HL-60 (cell line): ENCODE measurements around the gene ERAS.

ENCODE experiments used
- GABPA ChIP-seq: IDR thresholded peaks from 2 replicates; pipeline ENCODE4 v1.6.1; 2012; ENCODE audit warnings: low read depth
- POLR2AphosphoS5 ChIP-seq: IDR thresholded peaks from 2 replicates; pipeline ENCODE4 v1.6.1; 2012; ENCODE audit warnings: low read depth
- REST ChIP-seq: IDR thresholded peaks from 2 replicates; pipeline ENCODE4 v1.6.1; 2012; ENCODE audit warnings: low read depth; ENCODE audit not compliant: insufficient replicate concordance
- SPI1 ChIP-seq: IDR thresholded peaks from 2 replicates; pipeline ENCODE4 v1.6.1; 2012; ENCODE audit warnings: low read depth, mild to moderate bottlenecking, borderline replicate concordance
- TF ChIP-seq, protein P1 (sequence below): IDR thresholded peaks from one replicate; pipeline ENCODE4 v1.5.1; 2011; ENCODE audit warnings: low read length, control low read depth, inconsistent platforms; ENCODE audit not compliant: insufficient read depth

DNA sequence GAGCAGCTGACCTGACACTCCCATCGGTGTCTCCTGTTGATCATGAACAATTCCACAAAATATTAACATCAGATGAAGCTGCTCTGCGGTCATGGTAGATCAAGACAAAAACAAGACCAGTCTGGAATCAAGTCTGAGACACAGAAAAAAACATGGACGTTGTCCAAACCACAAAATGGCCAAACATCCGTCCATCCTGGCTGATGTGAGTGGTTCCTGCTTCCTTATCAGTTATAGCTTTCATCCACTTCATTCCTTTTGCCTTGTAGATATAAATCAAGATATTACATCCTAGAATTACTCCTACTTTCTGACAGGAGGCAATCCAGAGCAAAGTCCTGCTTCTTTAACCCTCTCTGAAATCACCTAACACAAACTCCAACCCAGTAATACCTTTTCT lies 37.9 kb downstream of the ERAS start:
- no peak for TF ChIP-seq GABPA
- TF ChIP-seq, protein P1, sequence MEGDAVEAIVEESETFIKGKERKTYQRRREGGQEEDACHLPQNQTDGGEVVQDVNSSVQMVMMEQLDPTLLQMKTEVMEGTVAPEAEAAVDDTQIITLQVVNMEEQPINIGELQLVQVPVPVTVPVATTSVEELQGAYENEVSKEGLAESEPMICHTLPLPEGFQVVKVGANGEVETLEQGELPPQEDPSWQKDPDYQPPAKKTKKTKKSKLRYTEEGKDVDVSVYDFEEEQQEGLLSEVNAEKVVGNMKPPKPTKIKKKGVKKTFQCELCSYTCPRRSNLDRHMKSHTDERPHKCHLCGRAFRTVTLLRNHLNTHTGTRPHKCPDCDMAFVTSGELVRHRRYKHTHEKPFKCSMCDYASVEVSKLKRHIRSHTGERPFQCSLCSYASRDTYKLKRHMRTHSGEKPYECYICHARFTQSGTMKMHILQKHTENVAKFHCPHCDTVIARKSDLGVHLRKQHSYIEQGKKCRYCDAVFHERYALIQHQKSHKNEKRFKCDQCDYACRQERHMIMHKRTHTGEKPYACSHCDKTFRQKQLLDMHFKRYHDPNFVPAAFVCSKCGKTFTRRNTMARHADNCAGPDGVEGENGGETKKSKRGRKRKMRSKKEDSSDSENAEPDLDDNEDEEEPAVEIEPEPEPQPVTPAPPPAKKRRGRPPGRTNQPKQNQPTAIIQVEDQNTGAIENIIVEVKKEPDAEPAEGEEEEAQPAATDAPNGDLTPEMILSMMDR, result no peak
- no peak for TF ChIP-seq REST
- TF ChIP-seq POLR2AphosphoS5, result no peak
- no peak for TF ChIP-seq SPI1
